ENCODE measurements around the gene CDYL.

The CDYL gene

DNA sequence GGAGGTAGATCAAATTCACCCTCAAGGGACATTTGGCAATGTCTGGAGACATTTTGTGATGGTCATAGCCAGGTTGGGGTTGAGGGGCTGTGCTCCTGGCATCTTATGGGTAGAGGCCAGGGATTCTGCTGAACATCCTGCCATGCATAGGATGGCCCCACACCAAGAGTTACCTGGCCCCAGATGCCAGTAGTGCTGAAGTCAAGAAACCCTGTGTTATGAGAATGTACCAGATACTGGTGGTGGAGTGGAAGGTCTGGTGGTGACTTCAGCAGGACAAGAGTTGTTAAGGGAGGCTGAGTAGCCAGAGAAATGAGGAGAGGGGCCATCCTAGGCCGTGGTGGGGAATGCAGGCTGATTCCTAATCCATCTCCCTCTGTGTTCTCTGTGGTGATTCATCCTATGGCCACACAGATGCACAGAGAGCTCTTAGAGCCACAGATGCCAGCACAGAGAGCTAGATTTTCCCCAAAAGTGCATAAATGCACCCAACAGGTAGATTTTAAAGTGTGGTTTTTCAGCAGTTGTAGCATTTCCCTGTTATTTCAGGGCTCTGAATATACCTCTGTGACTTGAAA is 43.6 kb downstream of the CDYL start:
- no peaks in the 10 kb centered on the region for H3K4me1 ChIP-seq (ENCODE audit: control insufficient read depth in 2 of 2, insufficient read depth in 1 of 2, low read depth in 1 of 2, low read length in 2 of 2)
- H2BK12ac ChIP-seq (ENCODE audit: low read length) = no peak overlapping the region
- H2AK5ac ChIP-seq (ENCODE audit: low read depth, low read length) = no peak overlapping the region
- peaks cover 4% of the 10 kb centered on the region for H3K79me1 ChIP-seq (ENCODE audit: low read depth, low read length)
- no peak overlapping the region for H2BK120ac ChIP-seq (ENCODE audit: low read depth, low read length)
- no peak overlapping the region for H4K8ac ChIP-seq (ENCODE audit: low read depth, low read length)
- no peak overlapping the region for H2AFZ ChIP-seq (ENCODE audit: low read length)
- no peak overlapping the region for H3K4me3 ChIP-seq (ENCODE audit: low read length in 2 of 2)
- peak overlapping the region; percentile 26 for H3K23ac ChIP-seq (ENCODE audit: low read depth, low read length, poor library complexity)
- no peaks in the 10 kb centered on the region for H3K36me3 ChIP-seq (replicated peaks in 1 of 2; ENCODE audit: control insufficient read depth in 2 of 2, insufficient read depth in 2 of 2, low read length in 2 of 2)
- H3K9ac ChIP-seq (ENCODE audit: low read depth, low read length, poor library complexity) = no peak overlapping the region
- H2BK5ac ChIP-seq (ENCODE audit: low read length) = no peak overlapping the region
- no CpG with 5 or more reads among the region's 1 CpG for WGBS, 2 donors (ENCODE audit: extremely low coverage in 2 of 2, insufficient read length in 2 of 2, insufficient replicate concordance in 1 of 2)
- H3K4ac ChIP-seq (ENCODE audit: low read length) = no peak overlapping the region
- no peak overlapping the region for H4K91ac ChIP-seq (ENCODE audit: low read depth, low read length, poor library complexity)
- no peak overlapping the region for H3K18ac ChIP-seq (ENCODE audit: low read length)
- no peaks in the 10 kb centered on the region for H3K27me3 ChIP-seq (ENCODE audit: control insufficient read depth in 3 of 3, insufficient read depth in 3 of 3, low read depth in 1 of 3, low read length in 3 of 3)
- H3K27ac ChIP-seq (replicated peaks; ENCODE audit: low read length) = no peak overlapping the region
- no peak overlapping the region for H3K4me2 ChIP-seq (ENCODE audit: insufficient read depth, low read length, poor library complexity, severe bottlenecking)
- H3K9me3 ChIP-seq (replicated peaks in 1 of 2; ENCODE audit: control insufficient read depth in 2 of 2, insufficient read depth in 1 of 2, low read depth in 1 of 2, low read length in 2 of 2) = no peaks in the 10 kb centered on the region
- DNase-seq (ENCODE audit: low spot score) = no peak
- H3K14ac ChIP-seq (ENCODE audit: low read length) = no peak overlapping the region
- H2BK15ac ChIP-seq (ENCODE audit: low read length) = no peak overlapping the region

DNA sequence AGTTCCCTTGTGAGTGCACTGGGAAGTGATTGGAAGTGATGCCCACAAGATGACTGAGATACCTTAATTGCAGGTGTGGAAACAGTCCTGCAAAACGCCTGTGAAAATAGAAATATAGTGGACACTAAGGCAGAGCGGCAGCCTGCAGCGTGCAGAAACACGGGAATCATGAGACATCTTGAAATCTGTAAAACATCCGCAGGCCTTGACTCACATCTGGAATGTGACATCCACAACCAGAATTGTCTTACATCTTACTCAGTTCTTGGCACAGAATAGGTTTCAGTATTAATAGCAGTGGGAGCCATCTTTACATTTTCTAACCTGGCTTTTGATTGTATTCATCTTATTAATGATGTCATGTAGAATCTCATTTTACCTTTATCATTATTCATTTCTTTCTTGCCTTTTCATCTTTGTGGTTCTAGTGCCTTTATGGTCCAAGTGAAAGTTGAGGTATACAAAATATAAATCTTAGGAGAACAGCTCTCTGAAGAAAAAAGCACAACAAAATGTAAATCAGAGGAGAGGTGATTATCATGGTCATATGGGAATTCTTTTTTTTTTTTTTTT is 44.6 kb downstream of the CDYL start:
- Histone ChIP-seq H3K9me3 (replicated peaks in 1 of 2; ENCODE audit: control insufficient read depth in 2 of 2, insufficient read depth in 1 of 2, low read depth in 1 of 2, low read length in 2 of 2) (peaks cover 0 to 1% of the 10 kb centered on the region in 2 donors), H3K9ac (ENCODE audit: low read depth, low read length, poor library complexity) (no peak overlapping the region), H4K91ac (ENCODE audit: low read depth, low read length, poor library complexity) (no peak overlapping the region), H3K36me3 (replicated peaks in 1 of 2; ENCODE audit: control insufficient read depth in 2 of 2, insufficient read depth in 2 of 2, low read length in 2 of 2) (no peaks in the 10 kb centered on the region), H2BK5ac (ENCODE audit: low read length) (no peak overlapping the region), H3K4me1 (ENCODE audit: control insufficient read depth in 2 of 2, insufficient read depth in 1 of 2, low read depth in 1 of 2, low read length in 2 of 2) (no peaks in the 10 kb centered on the region), H2BK12ac (ENCODE audit: low read length) (no peak overlapping the region), H3K27ac (replicated peaks; ENCODE audit: low read length) (no peak overlapping the region), H3K4me2 (ENCODE audit: insufficient read depth, low read length, poor library complexity, severe bottlenecking) (no peak overlapping the region), H3K79me1 (ENCODE audit: low read depth, low read length) (peaks cover 5% of the 10 kb centered on the region), H2BK15ac (ENCODE audit: low read length) (no peak overlapping the region), H3K14ac (ENCODE audit: low read length) (no peak overlapping the region), H3K4ac (ENCODE audit: low read length) (no peak overlapping the region), H2AK5ac (ENCODE audit: low read depth, low read length) (no peak overlapping the region), H3K27me3 (ENCODE audit: control insufficient read depth in 3 of 3, insufficient read depth in 3 of 3, low read depth in 1 of 3, low read length in 3 of 3) (no peaks in the 10 kb centered on the region), H3K23ac (ENCODE audit: low read depth, low read length, poor library complexity) (no peak overlapping the region), H3K18ac (ENCODE audit: low read length) (no peak overlapping the region), H2BK120ac (ENCODE audit: low read depth, low read length) (no peak overlapping the region), H2AFZ (ENCODE audit: low read length) (no peak overlapping the region), H3K4me3 (ENCODE audit: low read length in 2 of 2) (no peak overlapping the region), H4K8ac (ENCODE audit: low read depth, low read length) (no peak overlapping the region)
- DNase-seq (ENCODE audit: low spot score) = no peak
- WGBS, 2 donors (ENCODE audit: extremely low coverage in 2 of 2, insufficient read length in 2 of 2, insufficient replicate concordance in 1 of 2) = no CpG with 5 or more reads among the region's 5 CpGs

DNA sequence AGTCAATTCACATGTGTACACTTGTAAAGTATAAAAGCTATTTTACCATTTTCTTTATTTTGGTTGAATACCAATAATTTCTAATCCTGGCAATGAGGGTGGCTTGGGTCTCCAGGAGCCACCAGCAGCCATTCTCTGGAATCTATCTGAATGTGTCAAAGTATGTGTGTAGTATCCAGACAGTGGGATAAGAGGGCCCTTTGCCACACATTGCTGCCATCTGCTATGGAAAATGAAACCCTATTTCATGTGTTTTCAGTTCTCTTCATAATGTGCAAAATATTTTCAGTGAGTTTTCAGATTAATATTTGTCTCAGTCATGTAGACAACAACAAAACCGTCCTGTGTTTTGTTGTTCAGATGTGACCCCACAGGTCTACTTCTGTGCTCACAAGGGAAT is 46.3 kb downstream of the CDYL start:
- Histone ChIP-seq H2BK15ac (ENCODE audit: low read length) (no peak overlapping the region), H3K36me3 (replicated peaks in 1 of 2; ENCODE audit: control insufficient read depth in 2 of 2, insufficient read depth in 2 of 2, low read length in 2 of 2) (no peaks in the 10 kb centered on the region), H3K27ac (replicated peaks; ENCODE audit: low read length) (no peak overlapping the region), H3K4ac (ENCODE audit: low read length) (no peak overlapping the region), H3K9ac (ENCODE audit: low read depth, low read length, poor library complexity) (no peak overlapping the region), H2AFZ (ENCODE audit: low read length) (no peak overlapping the region), H2BK12ac (ENCODE audit: low read length) (no peak overlapping the region), H3K23ac (ENCODE audit: low read depth, low read length, poor library complexity) (no peak overlapping the region), H2BK5ac (ENCODE audit: low read length) (no peak overlapping the region), H3K9me3 (replicated peaks in 1 of 2; ENCODE audit: control insufficient read depth in 2 of 2, insufficient read depth in 1 of 2, low read depth in 1 of 2, low read length in 2 of 2) (peaks cover 0 to 2% of the 10 kb centered on the region in 2 donors), H4K8ac (ENCODE audit: low read depth, low read length) (no peak overlapping the region), H3K14ac (ENCODE audit: low read length) (no peak overlapping the region), H3K79me1 (ENCODE audit: low read depth, low read length) (peaks cover 6% of the 10 kb centered on the region), H3K4me1 (ENCODE audit: control insufficient read depth in 2 of 2, insufficient read depth in 1 of 2, low read depth in 1 of 2, low read length in 2 of 2) (no peaks in the 10 kb centered on the region), H2BK120ac (ENCODE audit: low read depth, low read length) (no peak overlapping the region), H3K4me2 (ENCODE audit: insufficient read depth, low read length, poor library complexity, severe bottlenecking) (no peak overlapping the region), H4K91ac (ENCODE audit: low read depth, low read length, poor library complexity) (no peak overlapping the region), H3K4me3 (ENCODE audit: low read length in 2 of 2) (no peak overlapping the region), H2AK5ac (ENCODE audit: low read depth, low read length) (no peak overlapping the region), H3K18ac (ENCODE audit: low read length) (no peak overlapping the region), H3K27me3 (ENCODE audit: control insufficient read depth in 3 of 3, insufficient read depth in 3 of 3, low read depth in 1 of 3, low read length in 3 of 3) (no peaks in the 10 kb centered on the region)
- WGBS, 2 donors (ENCODE audit: extremely low coverage in 2 of 2, insufficient read length in 2 of 2, insufficient replicate concordance in 1 of 2) = no CpG with 5 or more reads among the region's 1 CpG
- no peak for DNase-seq (ENCODE audit: low spot score)

DNA sequence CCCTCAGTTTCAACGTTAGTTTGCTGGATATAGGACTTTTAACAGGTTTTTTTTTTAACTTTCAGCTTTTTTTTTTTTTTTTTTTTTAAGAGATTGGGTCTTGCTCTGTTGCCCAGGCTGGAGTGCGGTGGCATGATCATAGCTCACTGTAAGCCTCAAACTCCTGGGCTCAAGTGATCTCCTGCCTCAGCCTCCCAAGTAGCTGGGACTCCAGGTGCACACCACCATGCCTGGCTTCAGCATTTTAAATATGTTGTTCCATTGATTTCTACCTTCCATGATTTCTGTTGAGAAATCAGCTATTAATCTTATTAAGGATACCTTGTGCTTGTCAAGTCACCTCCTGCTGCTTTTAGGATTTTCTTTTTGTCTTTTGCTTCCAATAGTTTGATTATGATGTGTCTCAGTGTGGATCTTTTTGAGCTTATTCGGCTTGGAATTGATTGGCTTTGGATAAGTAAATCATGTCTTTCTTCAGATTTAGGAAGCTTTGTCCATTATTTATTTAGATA is 52.0 kb downstream of the CDYL start:
- Histone ChIP-seq H3K4me2 (ENCODE audit: insufficient read depth, low read length, poor library complexity, severe bottlenecking) (no peak overlapping the region), H3K79me1 (ENCODE audit: low read depth, low read length) (peaks cover 2% of the 10 kb centered on the region), H4K8ac (ENCODE audit: low read depth, low read length) (no peak overlapping the region), H3K4me1 (ENCODE audit: control insufficient read depth in 2 of 2, insufficient read depth in 1 of 2, low read depth in 1 of 2, low read length in 2 of 2) (no peaks in the 10 kb centered on the region), H2BK15ac (ENCODE audit: low read length) (no peak overlapping the region), H3K27me3 (ENCODE audit: control insufficient read depth in 3 of 3, insufficient read depth in 3 of 3, low read depth in 1 of 3, low read length in 3 of 3) (no peaks in the 10 kb centered on the region), H3K36me3 (replicated peaks in 1 of 2; ENCODE audit: control insufficient read depth in 2 of 2, insufficient read depth in 2 of 2, low read length in 2 of 2) (no peaks in the 10 kb centered on the region), H3K23ac (ENCODE audit: low read depth, low read length, poor library complexity) (no peak overlapping the region), H2BK120ac (ENCODE audit: low read depth, low read length) (no peak overlapping the region), H3K27ac (replicated peaks; ENCODE audit: low read length) (no peak overlapping the region), H2BK5ac (ENCODE audit: low read length) (no peak overlapping the region), H2BK12ac (ENCODE audit: low read length) (no peak overlapping the region), H3K9me3 (replicated peaks in 1 of 2; ENCODE audit: control insufficient read depth in 2 of 2, insufficient read depth in 1 of 2, low read depth in 1 of 2, low read length in 2 of 2) (peaks cover 10 to 12% of the 10 kb centered on the region in 2 donors), H3K4ac (ENCODE audit: low read length) (no peak overlapping the region), H4K91ac (ENCODE audit: low read depth, low read length, poor library complexity) (no peak overlapping the region), H3K9ac (ENCODE audit: low read depth, low read length, poor library complexity) (no peak overlapping the region), H3K18ac (ENCODE audit: low read length) (no peak overlapping the region), H2AK5ac (ENCODE audit: low read depth, low read length) (no peak overlapping the region), H3K14ac (ENCODE audit: low read length) (no peak overlapping the region), H3K4me3 (ENCODE audit: low read length in 2 of 2) (no peak overlapping the region), H2AFZ (ENCODE audit: low read length) (no peak overlapping the region)
- no CpG with 5 or more reads among the region's 3 CpGs for WGBS, 2 donors (ENCODE audit: extremely low coverage in 2 of 2, insufficient read length in 2 of 2, insufficient replicate concordance in 1 of 2)
- DNase-seq (ENCODE audit: low spot score) = no peak

Measured in neuronal stem cell (in vitro differentiated cells).